Neural progenitor cell (in vitro differentiated cells): Measurements from ENCODE around the gene TLR8. TPM values are rescaled to one million over a fixed set of nuclear protein-coding genes. Genes with fewer than 3 reads are reported as not detected.

Experiments
- DNase-seq: peaks from one replicate; pipeline ENCODE4 v3.0.0-alpha.2; 2016; ENCODE audit warnings: low spot score
- H2AFZ ChIP-seq: fragments of 200-600 bp; sonication (generic); replicated peaks from 2 replicates; pipeline ENCODE4 v1.6.1; 2016; ENCODE audit warnings: antibody characterized with exemption
- H3F3A ChIP-seq: fragments of 200-600 bp; sonication (generic); 2 replicates; pipeline ENCODE4 v1.6.1; 2016; ENCODE audit warnings: antibody characterized with exemption, low read depth
- H3K27ac ChIP-seq: fragments of 200-600 bp; sonication (generic); 2 replicates; pipeline ENCODE4 v1.5.1; 2016; ENCODE audit warnings: mild to moderate bottlenecking
- H3K27me3 ChIP-seq: fragments of 200-600 bp; sonication (generic); 2 replicates; pipeline ENCODE4 v1.6.1; 2016; ENCODE audit warnings: mild to moderate bottlenecking, moderate library complexity
- H3K36me3 ChIP-seq: fragments of 200-600 bp; sonication (generic); 2 replicates; pipeline ENCODE4 v1.5.1; 2016
- H3K4me1 ChIP-seq: fragments of 200-600 bp; sonication (generic); 2 replicates; pipeline ENCODE4 v1.6.1; 2016; ENCODE audit warnings: mixed run types
- H3K4me2 ChIP-seq: fragments of 200-600 bp; sonication (generic); 2 replicates; pipeline ENCODE4 v1.6.1; 2016
- H3K4me3 ChIP-seq: fragments of 200-600 bp; sonication (generic); 2 replicates; pipeline ENCODE4 v1.5.1; 2016
- H3K79me2 ChIP-seq: fragments of 200-600 bp; sonication (generic); 2 replicates; pipeline ENCODE4 v1.6.1; 2016; ENCODE audit warnings: low read depth
- H3K9ac ChIP-seq: fragments of 200-600 bp; sonication (generic); 2 replicates; pipeline ENCODE4 v1.6.1; 2016
- H3K9me3 ChIP-seq: fragments of 200-600 bp; sonication (generic); 2 replicates; pipeline ENCODE4 v1.5.1; 2016; ENCODE audit warnings: low read depth
- H4K20me1 ChIP-seq: fragments of 200-600 bp; sonication (generic); 2 replicates; pipeline ENCODE4 v1.6.1; 2016; ENCODE audit warnings: low read depth
- H3K27ac Mint-ChIP-seq: 3 replicates; pipeline ENCODE4 v1.8.0; 2021; ENCODE audit warnings: mixed read lengths
- H3K27me3 Mint-ChIP-seq: 2 replicates; pipeline ENCODE4 v1.8.0; 2022; ENCODE audit warnings: low read depth, mild to moderate bottlenecking, inconsistent platforms, moderate library complexity, mixed read lengths; ENCODE audit not compliant: insufficient read depth
- H3K36me3 Mint-ChIP-seq: 3 replicates; pipeline ENCODE4 v1.8.0; 2021; ENCODE audit warnings: mixed read lengths
- H3K4me1 Mint-ChIP-seq: 3 replicates; pipeline ENCODE4 v1.8.0; 2021; ENCODE audit warnings: mixed read lengths
- H3K4me3 Mint-ChIP-seq: 3 replicates; pipeline ENCODE4 v1.8.0; 2021; ENCODE audit warnings: mild to moderate bottlenecking, moderate library complexity, mixed read lengths
- H3K9me3 Mint-ChIP-seq: 3 replicates; pipeline ENCODE4 v1.8.0; 2020; ENCODE audit warnings: mixed read lengths
- CTCF ChIP-seq: fragments of 200-600 bp; sonication (generic); IDR thresholded peaks from 2 replicates; pipeline ENCODE4 v1.5.1; 2017; ENCODE audit warnings: antibody characterized with exemption, mild to moderate bottlenecking
- EZH2 ChIP-seq: fragments of 200-600 bp; sonication (generic); IDR thresholded peaks from 2 replicates; pipeline ENCODE4 v1.6.1; 2017; ENCODE audit warnings: antibody characterized with exemption, mild to moderate bottlenecking, moderate library complexity
- EZH2phosphoT487 ChIP-seq: fragments of 200-600 bp; sonication (generic); IDR thresholded peaks from 2 replicates; pipeline ENCODE4 v1.6.1; 2017; ENCODE audit warnings: antibody characterized with exemption
- total RNA-seq: library from RNA; depleted of rRNA; stranded (reverse); fragments of >200 nt; gene quantifications from 2 replicates; pipeline ENCODE4 v1.2.3, GENCODE V29; 2015; ENCODE audit warnings: low replicate concordance

Gene TLR8
- total RNA-seq, 1 donor from 2014 or later: not detected

GRCh38 chrX:12947545-12948235, 41.3 kb downstream of the TLR8 start:
- no peaks in the 10 kb centered on the region for H3K36me3 Mint-ChIP-seq

DNA sequence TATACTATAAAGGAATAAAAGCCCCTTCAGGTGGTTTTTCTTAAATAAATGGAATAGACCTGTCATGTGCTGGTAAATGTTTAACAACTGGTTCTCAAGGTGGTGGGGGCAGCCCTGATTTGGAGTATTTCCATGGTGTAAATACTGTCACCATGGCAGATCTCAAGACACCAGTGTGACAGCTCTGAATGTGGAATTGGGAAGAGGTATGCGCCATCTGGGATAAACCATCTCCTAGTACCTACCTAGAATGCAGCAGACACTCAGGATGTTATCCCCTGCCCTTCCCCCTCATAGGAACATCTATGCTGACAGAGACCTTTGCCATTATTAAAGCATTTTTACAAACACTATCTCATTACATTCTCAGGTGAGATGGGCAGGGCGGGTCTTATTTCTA, 42.1 kb downstream of the TLR8 start:
- H3K36me3 ChIP-seq: no peaks in the 10 kb centered on the region
- TF ChIP-seq CTCF (no peak), EZH2 (no peak), EZH2phosphoT487 (no peak)
- Mint-ChIP-seq H3K27ac (no peak overlapping the region), H3K27me3 (no peaks in the 10 kb centered on the region), H3K36me3 (no peaks in the 10 kb centered on the region), H3K4me3 (no peak overlapping the region), H3K4me1 (peaks cover 29% of the 10 kb centered on the region), H3K9me3 (peaks cover 2% of the 10 kb centered on the region)
- no peak overlapping the region for H3K9ac ChIP-seq
- no peaks in the 10 kb centered on the region for H4K20me1 ChIP-seq
- no peak overlapping the region for H3K4me2 ChIP-seq
- no peaks in the 10 kb centered on the region for H3K9me3 ChIP-seq
- H3K4me1 ChIP-seq: peaks cover 25% of the 10 kb centered on the region
- no peak overlapping the region for H3K27ac ChIP-seq
- DNase-seq: no peak
- no peak overlapping the region for H2AFZ ChIP-seq
- H3K79me2 ChIP-seq: no peaks in the 10 kb centered on the region
- H3K27me3 ChIP-seq: no peaks in the 10 kb centered on the region
- H3F3A ChIP-seq: peaks cover 12% of the 10 kb centered on the region
- no peak overlapping the region for H3K4me3 ChIP-seq

More at GRCh38 chrX:12947545-12948235, 41.3 kb downstream of the TLR8 start:
- TF ChIP-seq EZH2 (no peak), CTCF (no peak), EZH2phosphoT487 (no peak)
- Mint-ChIP-seq H3K9me3 (peaks cover 3% of the 10 kb centered on the region), H3K27me3 (no peaks in the 10 kb centered on the region), H3K4me1 (peaks cover 29% of the 10 kb centered on the region), H3K27ac (no peak overlapping the region), H3K4me3 (no peak overlapping the region)
- no peaks in the 10 kb centered on the region for H3K36me3 ChIP-seq
- H3K9ac ChIP-seq: no peak overlapping the region
- no peaks in the 10 kb centered on the region for H3K27me3 ChIP-seq
- DNase-seq: no peak
- H3K4me1 ChIP-seq: peaks cover 25% of the 10 kb centered on the region
- peaks cover 12% of the 10 kb centered on the region for H3F3A ChIP-seq
- H3K4me2 ChIP-seq: peak overlapping the region; percentile 17
- H3K9me3 ChIP-seq: no peaks in the 10 kb centered on the region
- H2AFZ ChIP-seq: no peak overlapping the region
- no peaks in the 10 kb centered on the region for H4K20me1 ChIP-seq
- H3K4me3 ChIP-seq: no peak overlapping the region
- H3K27ac ChIP-seq: peak overlapping the region; percentile 13
- H3K79me2 ChIP-seq: no peaks in the 10 kb centered on the region

DNA sequence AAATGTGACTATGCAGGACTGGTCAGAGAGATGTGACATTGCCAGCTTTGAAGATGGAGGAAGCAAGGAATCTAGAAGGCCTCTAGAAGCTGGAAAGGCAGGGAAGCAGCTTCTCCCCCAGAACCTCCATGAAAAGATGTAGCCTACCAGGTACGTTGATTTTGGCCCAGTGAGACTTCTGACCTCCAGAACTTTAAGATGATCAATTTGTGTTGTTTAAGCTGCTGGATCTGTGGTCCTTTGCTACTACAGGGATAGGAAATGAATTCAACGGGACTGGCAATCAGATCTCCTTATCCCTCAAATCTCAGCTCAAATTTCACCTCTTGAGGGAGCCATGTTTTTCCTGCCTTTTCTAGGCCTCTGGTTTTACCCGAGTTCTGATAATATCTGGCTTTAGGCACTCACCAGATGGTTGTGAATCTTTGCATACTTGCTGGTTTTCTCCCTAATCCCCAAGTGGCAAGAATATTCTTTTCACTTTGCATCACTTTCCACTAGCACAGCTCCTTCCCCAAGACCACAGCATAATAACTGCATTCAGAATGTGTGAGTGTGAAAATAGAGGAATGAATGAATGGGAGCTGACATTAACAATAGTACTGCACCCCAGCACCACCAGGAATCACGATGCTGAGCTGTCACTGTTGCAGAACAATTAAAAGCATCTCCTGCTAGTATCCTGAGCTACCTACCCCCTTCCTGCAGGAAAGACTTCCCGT, 42.9 kb downstream of the TLR8 start:
- Histone ChIP-seq H3K27ac (no peak overlapping the region), H3K4me1 (peaks cover 25% of the 10 kb centered on the region), H3F3A (peaks cover 12% of the 10 kb centered on the region), H3K9ac (no peak overlapping the region), H2AFZ (no peak overlapping the region), H3K79me2 (no peaks in the 10 kb centered on the region), H3K36me3 (no peaks in the 10 kb centered on the region), H3K9me3 (no peaks in the 10 kb centered on the region), H4K20me1 (no peaks in the 10 kb centered on the region), H3K4me3 (no peak overlapping the region), H3K27me3 (no peaks in the 10 kb centered on the region), H3K4me2 (no peak overlapping the region)
- Mint-ChIP-seq H3K4me3 (no peak overlapping the region), H3K9me3 (peaks cover 4% of the 10 kb centered on the region), H3K27ac (no peak overlapping the region), H3K4me1 (peaks cover 29% of the 10 kb centered on the region), H3K27me3 (no peaks in the 10 kb centered on the region), H3K36me3 (no peaks in the 10 kb centered on the region)
- TF ChIP-seq CTCF (no peak), EZH2phosphoT487 (no peak), EZH2 (no peak)
- no peak for DNase-seq
